ENCODE measurements around the gene HRH2. TPM values are rescaled to one million over a fixed set of nuclear protein-coding genes. Genes with fewer than 3 reads are reported as not detected.

HRH2 gene
- total RNA-seq, 1 experiment from 2014 or later: 3.3 TPM

DNA sequence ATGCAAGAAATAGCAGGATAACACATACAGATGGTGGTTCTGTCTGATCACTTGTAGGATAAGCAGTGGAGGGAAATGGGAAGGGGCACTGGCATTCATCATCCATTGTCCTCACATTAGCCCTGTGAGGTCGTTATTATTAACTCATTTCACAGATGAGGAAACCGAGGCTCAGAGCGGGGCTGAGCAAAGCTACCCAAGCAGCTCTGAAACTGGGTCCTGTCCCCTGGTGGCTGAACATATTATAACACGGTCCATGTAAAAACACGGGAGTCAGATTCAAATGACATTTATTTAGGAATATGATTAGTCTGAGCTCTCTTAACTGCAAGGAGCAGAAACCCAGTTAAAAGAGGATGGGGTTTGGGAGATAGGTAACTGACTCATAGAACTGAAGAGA is 43.1 kb downstream of the HRH2 start:
- Mint-ChIP-seq H3K27ac (no peak overlapping the region; a peak in 1 of 7 replicates), H3K36me3 (ENCODE audit: insufficient read depth in 1 of 3, low read depth in 3 of 3) (peaks cover 0 to 5% (median 0%) of the 10 kb centered on the region in 3 experiments; a peak in 2 of 7 replicates), H3K4me1 (peaks cover 27 to 30% of the 10 kb centered on the region in 2 experiments), H3K4me3 (no peak overlapping the region), H3K9me3 (peaks cover 0 to 3% of the 10 kb centered on the region in 2 experiments; a peak in 1 of 5 replicates), H3K27me3 (ENCODE audit: low read depth) (no peaks in the 10 kb centered on the region)
- Histone ChIP-seq H3K4me1 (ENCODE audit: insufficient read depth, low read length) (peaks cover 3% of the 10 kb centered on the region; the same call in 1 of the 2 replicates), H3K56ac (ENCODE audit: insufficient read length, low read depth, low read length) (no peak overlapping the region), H4K8ac (replicated peaks; ENCODE audit: insufficient read length, low read depth, low read length) (no peak overlapping the region), H3K18ac (ENCODE audit: insufficient read length, low read depth, low read length) (no peak overlapping the region), H3K79me2 (ENCODE audit: insufficient read depth, low read length) (no peaks in the 10 kb centered on the region), H2BK15ac (ENCODE audit: low read depth, low read length) (no peak overlapping the region), H3K9ac (ENCODE audit: extremely low read depth, insufficient read length, low read length) (no peak overlapping the region), H2BK5ac (ENCODE audit: insufficient read length, low read length) (no peak overlapping the region), H3K79me1 (ENCODE audit: insufficient read depth, low read depth, low read length, poor library complexity, severe bottlenecking) (no peaks in the 10 kb centered on the region), H3K4me2 (ENCODE audit: insufficient read depth, insufficient read length, low read length) (no peak overlapping the region), H4K91ac (ENCODE audit: insufficient read length, low read depth, low read length) (no peak overlapping the region), H3K9me3 (ENCODE audit: control insufficient read depth, low read depth, low read length) (no peaks in the 10 kb centered on the region), H3K27me3 (ENCODE audit: insufficient read depth, low read length) (no peaks in the 10 kb centered on the region), H2BK20ac (ENCODE audit: low read depth, low read length, poor library complexity, severe bottlenecking) (no peak overlapping the region), H2BK120ac (ENCODE audit: low read depth, low read length, poor library complexity, severe bottlenecking) (no peak overlapping the region), H3K23ac (ENCODE audit: insufficient read length, low read depth, low read length) (no peak overlapping the region), H3K23me2 (ENCODE audit: insufficient read length, low read depth, low read length, poor library complexity, severe bottlenecking) (no peaks in the 10 kb centered on the region), H2AFZ (ENCODE audit: low read length) (no peak overlapping the region), H3K27ac (ENCODE audit: insufficient read length, low read depth, low read length) (no peak overlapping the region), H3K4ac (ENCODE audit: low read depth, low read length) (no peak overlapping the region), H2AK5ac (ENCODE audit: insufficient read length, low read length) (no peak overlapping the region), H3T11ph (ENCODE audit: low read length) (no peak overlapping the region), H4K5ac (ENCODE audit: insufficient read length, low read depth, low read length) (no peak overlapping the region), H4K20me1 (ENCODE audit: control insufficient read depth, insufficient read depth, insufficient read length) (no peaks in the 10 kb centered on the region), H2BK12ac (ENCODE audit: insufficient read length, low read depth, low read length) (no peak overlapping the region), H3K14ac (ENCODE audit: insufficient read depth, low read length) (no peak overlapping the region)
- TF ChIP-seq, protein P1, sequence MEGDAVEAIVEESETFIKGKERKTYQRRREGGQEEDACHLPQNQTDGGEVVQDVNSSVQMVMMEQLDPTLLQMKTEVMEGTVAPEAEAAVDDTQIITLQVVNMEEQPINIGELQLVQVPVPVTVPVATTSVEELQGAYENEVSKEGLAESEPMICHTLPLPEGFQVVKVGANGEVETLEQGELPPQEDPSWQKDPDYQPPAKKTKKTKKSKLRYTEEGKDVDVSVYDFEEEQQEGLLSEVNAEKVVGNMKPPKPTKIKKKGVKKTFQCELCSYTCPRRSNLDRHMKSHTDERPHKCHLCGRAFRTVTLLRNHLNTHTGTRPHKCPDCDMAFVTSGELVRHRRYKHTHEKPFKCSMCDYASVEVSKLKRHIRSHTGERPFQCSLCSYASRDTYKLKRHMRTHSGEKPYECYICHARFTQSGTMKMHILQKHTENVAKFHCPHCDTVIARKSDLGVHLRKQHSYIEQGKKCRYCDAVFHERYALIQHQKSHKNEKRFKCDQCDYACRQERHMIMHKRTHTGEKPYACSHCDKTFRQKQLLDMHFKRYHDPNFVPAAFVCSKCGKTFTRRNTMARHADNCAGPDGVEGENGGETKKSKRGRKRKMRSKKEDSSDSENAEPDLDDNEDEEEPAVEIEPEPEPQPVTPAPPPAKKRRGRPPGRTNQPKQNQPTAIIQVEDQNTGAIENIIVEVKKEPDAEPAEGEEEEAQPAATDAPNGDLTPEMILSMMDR (conservative IDR thresholded peaks at IDR 0.05): peak; percentile 56
- WGBS (ENCODE audit: extremely low coverage, insufficient read length, low lambda C conversion rate): no CpG with 5 or more reads among the region's 5 CpGs
- no peak for DNase-seq
